ENCODE measurements around the gene GALNT16. TPM values are rescaled to one million over a fixed set of nuclear protein-coding genes. Genes with fewer than 3 reads are reported as not detected.

The GALNT16 gene
- total RNA-seq, 1 experiment from 2014 or later, result 12.6 TPM

GRCh38 chr14:69401841-69402240 lies 141.9 kb downstream of the GALNT16 start:
- no peak for DNase-seq (ENCODE audit: low read depth)

- DNase-seq (ENCODE audit: low read depth), result no peak
These were observed 144.5 kb downstream of the GALNT16 start for GRCh38 chr14:69404478-69404877.

- no peak for DNase-seq (ENCODE audit: low read depth)
These were observed 144.9 kb downstream of the GALNT16 start for GRCh38 chr14:69404883-69405282.

- DNase-seq (ENCODE audit: low read depth), result no peak
These were observed 145.8 kb downstream of the GALNT16 start for GRCh38 chr14:69405762-69406161.

Other genes with a start within 250 kb of the GALNT16 start
- 7.7 and 9.5 TPM in 2 replicates for gene DCAF5, start 107.0 kb upstream of the GALNT16 start, total RNA-seq (2014; rRNA removed; shearing (Covaris generic))
- gene EXD2, start 68.7 kb upstream of the GALNT16 start, total RNA-seq (2014; rRNA removed; shearing (Covaris generic)), result 11.1 and 13.5 TPM in 2 replicates
- gene ERH, start 138.1 kb downstream of the GALNT16 start, total RNA-seq (2014; rRNA removed; shearing (Covaris generic)), result 565 and 597 TPM in 2 replicates
- gene SLC39A9, start 138.5 kb downstream of the GALNT16 start, total RNA-seq (2014; rRNA removed; shearing (Covaris generic)), result 74.7 and 85.0 TPM in 2 replicates
- gene PLEKHD1, start 224.6 kb downstream of the GALNT16 start, total RNA-seq (2014; rRNA removed; shearing (Covaris generic)), result not detected in 2 replicates